T-helper 22 cell (primary cell): Measurements from ENCODE around the gene CTSF.
"Not testable (repeated sequence)": the region's sequence is repeated elsewhere in the genome, so short reads cannot be mapped to it uniquely, and the experiment has no call there.

Experiments
- DNase-seq: peaks from one replicate; pipeline ENCODE4 v3.0.0-alpha.2; 2020; ENCODE audit warnings: low read depth

CTSF gene

DNA sequence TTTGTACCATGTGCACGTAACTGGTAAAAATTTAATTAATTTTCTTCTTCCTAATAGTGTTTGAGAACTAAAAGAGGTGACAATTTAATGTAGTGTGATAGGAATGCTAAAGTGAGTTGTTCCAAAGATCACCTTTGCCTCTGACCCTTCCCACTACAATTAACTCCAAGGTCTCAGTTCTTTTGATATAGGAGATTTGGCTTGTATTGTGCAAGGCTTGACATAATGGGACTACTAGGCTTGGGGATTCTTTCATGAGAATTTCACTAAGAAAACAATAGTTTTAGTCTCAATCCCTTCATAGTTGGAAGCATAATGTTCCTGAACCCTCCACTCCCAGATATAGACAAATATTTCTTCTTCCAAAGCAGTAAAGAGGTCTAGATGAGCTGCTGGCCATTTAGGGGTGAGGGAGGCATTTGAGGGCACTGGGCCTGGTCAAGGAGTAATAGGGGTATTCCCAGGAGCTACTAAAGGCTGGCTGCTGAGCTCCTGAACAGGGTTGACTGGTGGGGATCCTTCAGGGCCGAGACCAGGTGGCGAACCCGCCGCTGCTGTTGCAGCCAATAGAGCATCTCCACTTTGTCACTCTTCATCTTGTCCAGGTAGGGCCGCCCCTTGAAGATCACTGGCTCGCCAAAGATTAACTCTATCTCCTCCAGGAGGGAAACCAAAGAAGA lies 21.7 kb upstream of the CTSF start:
- DNase-seq, result no peak

- DNase-seq, result not testable (repeated sequence)
Observed at GRCh38 chr11:66589315-66589714, 20.9 kb upstream of the CTSF start.

DNA sequence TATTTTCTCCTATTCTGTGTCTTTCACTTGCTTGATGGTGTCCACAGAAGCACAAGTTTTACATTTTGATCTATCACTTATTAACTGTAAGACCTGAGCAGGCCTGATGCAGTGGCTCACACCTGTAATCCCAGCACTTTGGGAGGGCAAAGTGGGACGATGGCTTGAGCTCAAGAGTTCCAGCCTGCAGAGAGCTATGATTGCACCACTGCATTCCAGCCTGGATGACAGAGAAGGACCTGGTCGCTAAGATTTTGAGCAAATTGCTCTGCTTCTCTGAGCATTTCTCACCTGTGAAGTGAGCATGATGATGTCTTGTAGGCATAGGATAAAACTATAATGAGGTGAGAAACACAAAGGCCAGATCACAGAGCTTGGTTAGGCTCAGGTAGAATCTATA lies 17.7 kb upstream of the CTSF start:
- no peak for DNase-seq

DNA sequence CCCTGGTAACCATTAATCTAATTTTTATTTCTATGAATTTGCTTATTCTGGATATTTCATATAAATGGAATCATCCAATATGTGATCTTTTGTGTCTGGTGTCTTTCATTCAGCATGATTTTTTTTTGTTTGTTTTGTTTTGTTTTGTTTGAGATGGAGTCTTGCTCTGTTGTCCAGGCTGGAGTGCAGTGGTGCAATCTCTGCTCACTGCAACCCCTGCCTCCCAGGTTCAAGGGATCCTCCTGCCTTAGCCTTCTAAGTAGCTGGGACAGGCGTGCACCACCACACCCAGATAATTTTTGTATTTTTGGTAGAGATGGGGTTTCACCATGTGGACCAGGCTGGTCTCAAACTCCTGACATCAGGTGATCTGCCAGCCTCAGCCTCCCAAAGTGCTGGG lies 17.0 kb upstream of the CTSF start:
- not testable (repeated sequence) for DNase-seq

GRCh38 chr11:66582565-66583147 lies 14.2 kb upstream of the CTSF start:
- DNase-seq, result not testable (repeated sequence)

- DNase-seq, result no peak
Observed at GRCh38 chr11:66581261-66581660, 12.9 kb upstream of the CTSF start.

DNA sequence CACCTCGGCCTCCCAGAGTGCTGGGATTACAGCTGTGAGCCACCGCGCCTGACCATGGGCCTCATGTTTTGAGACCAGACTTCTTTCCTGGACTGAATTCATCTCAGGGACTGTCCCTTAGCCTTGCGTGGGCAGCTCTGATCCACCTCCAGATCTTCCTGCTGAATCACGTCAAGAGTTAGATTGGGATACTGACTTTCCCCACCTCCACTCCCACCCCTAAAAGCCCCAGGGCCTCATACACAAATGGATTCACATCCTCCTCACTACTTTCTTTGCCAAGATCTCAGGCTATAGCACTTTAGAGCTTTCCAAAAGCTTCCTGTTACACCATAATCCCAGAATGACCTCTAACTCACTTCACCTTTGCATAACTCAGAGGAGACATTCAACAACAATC lies 12.4 kb upstream of the CTSF start:
- DNase-seq, result no peak

- DNase-seq, result peak; percentile 41
Observed at GRCh38 chr11:66579017-66579606, 10.7 kb upstream of the CTSF start.

GRCh38 chr11:66570850-66571180 lies 2.4 kb upstream of the CTSF start:
- DNase-seq, result no peak

- DNase-seq, result no peak
Observed at GRCh38 chr11:66570079-66570849, 1.9 kb upstream of the CTSF start.

- DNase-seq, result no peak
Observed at GRCh38 chr11:66569076-66569475, 670 bp upstream of the CTSF start.

GRCh38 chr11:66567787-66568123 lies 651 bp downstream of the CTSF start:
- no peak for DNase-seq

- no peak for DNase-seq
Observed at GRCh38 chr11:66566221-66566620, 2.2 kb downstream of the CTSF start.

DNA sequence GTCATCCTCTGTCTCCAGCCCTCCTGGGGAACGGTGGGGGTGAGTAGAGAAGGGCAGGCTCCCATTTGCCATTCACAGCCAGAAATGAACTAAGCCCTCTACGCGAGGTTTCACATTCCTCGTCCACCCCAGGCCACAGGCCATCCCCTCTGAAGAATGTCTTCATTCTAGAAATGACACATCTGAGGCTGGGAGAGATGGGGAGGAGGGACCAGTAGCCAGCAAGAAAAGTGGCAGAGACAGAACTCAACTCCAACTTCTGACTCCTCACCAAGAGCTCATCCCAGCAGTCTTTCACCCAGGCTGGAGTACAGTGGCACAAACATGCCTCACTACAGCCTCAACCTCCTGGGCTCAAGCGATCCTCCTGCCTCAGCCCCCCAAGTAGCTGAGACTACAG lies 3.4 kb downstream of the CTSF start:
- DNase-seq, result no peak

DNA sequence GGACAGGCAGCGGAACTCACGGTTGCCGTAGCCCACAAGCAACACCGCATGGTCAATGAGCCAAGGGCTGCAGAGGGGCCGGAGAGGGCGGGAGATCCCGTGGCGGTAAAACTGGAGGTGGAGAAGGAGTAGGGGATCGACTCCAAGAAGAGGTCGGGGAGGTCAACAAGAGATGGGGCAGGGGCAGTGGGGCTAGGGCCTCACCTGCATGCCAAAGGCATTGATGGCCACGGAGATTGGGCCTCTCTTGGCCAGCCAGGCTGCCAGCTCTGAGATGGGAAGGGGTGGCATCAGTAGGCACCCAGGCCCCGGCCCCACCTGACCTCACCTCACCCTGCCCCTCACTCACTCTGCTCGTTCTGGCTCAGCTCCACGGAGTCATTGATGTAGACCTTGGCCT lies 3.9 kb downstream of the CTSF start:
- no peak for DNase-seq

DNA sequence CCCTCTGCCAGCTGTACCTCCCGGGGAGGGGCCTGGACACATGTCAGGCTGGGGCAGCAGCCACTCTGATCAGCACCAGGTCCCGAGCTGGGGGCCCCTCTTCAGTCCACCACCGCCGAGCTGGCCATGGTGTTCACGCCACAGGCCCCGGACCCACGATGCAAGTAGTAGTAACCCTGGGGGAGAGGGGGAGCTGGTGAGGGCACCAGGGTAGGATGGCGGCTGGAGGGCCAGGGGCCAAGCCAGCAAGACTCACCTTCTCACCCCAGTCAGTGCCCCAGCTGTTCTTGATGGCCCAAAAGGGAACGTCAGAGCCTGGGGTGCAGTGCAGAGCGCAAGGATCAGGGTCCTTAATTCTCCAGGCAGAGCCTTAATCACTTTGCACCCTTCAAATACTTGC lies 4.6 kb downstream of the CTSF start:
- no peak for DNase-seq

GRCh38 chr11:66562907-66563583 lies 5.4 kb downstream of the CTSF start:
- no peak for DNase-seq

- DNase-seq, result no peak
Observed at GRCh38 chr11:66562275-66562674, 6.1 kb downstream of the CTSF start.

DNA sequence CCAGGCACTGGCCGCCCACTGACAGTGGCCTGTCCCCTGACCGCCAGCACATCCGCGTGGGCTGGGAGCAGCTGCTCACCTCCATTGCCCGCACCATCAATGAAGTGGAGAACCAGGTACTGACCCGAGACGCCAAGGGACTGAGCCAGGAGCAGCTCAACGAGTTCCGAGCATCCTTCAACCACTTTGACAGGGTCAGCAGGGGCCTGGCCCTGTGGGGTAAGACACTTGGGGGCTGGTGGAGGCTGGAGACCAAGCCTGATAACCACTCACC lies 6.5 kb downstream of the CTSF start:
- DNase-seq, result no peak

GRCh38 chr11:66561178-66561974 lies 7.0 kb downstream of the CTSF start:
- DNase-seq, result no peak

- no peak for DNase-seq
Observed at GRCh38 chr11:66559866-66560676, 8.3 kb downstream of the CTSF start.
